H1 (cell line): Measurements from ENCODE around the gene CYB5B. TPM values are rescaled to one million over a fixed set of nuclear protein-coding genes. Genes with fewer than 3 reads are reported as not detected.

ENCODE experiments used
- CTCF ChIA-PET: fragments of 300-600 bp; sonication (Branson Sonifier 250); formaldehyde crosslinking; loops from one replicate; lab custom pipeline; 2021; ENCODE audit not compliant: partially characterized antibody; lab: Charles Lee
- POLR2A ChIA-PET: fragments of 300-600 bp; sonication (Branson Sonifier 250); formaldehyde crosslinking; loops from one replicate; lab custom pipeline; 2021; ENCODE audit warnings: inconsistent platforms; ENCODE audit not compliant: partially characterized antibody; lab: Charles Lee
- DNase-seq, 2 experiments: peaks; one replicate each; pipeline versions ENCODE4 v3.0.0 to v3.0.0-alpha.2; 2010 to 2022; ENCODE audit warnings: low spot score in 2 of 2, low read depth in 1 of 2, mixed read lengths in 1 of 2
- FAIRE-seq: peaks from 2 replicates; lab custom pipeline; 2011; peaks lifted over from hg19 to GRCh38; lab: Jason Lieb, UNC
- H2AFZ ChIP-seq: 2 replicates; pipeline ENCODE4 v1.8.1; 2012; ENCODE audit warnings: low read length, inconsistent platforms
- H2AK5ac ChIP-seq: 2 replicates; pipeline ENCODE4 v1.6.1; 2013; ENCODE audit warnings: low read depth, low read length
- H2BK120ac ChIP-seq: replicated peaks from 2 replicates; pipeline ENCODE3; 2013; ENCODE audit warnings: low read depth, low read length, inconsistent platforms
- H2BK12ac ChIP-seq: 2 replicates; pipeline ENCODE4 v1.6.1; 2013; ENCODE audit warnings: low read depth, low read length
- H2BK15ac ChIP-seq: 2 replicates; pipeline ENCODE4 v1.6.1; 2013; ENCODE audit warnings: low read length
- H2BK20ac ChIP-seq: 2 replicates; pipeline ENCODE4 v1.6.1; 2013; ENCODE audit warnings: low read length
- H2BK5ac ChIP-seq: 2 replicates; pipeline ENCODE4 v1.6.1; 2013; ENCODE audit warnings: low read depth, low read length
- H3K14ac ChIP-seq: 2 replicates; pipeline ENCODE4 v1.6.1; 2013; ENCODE audit warnings: inconsistent platforms; ENCODE audit not compliant: insufficient read length
- H3K18ac ChIP-seq: 2 replicates; pipeline ENCODE4 v1.6.1; 2013; ENCODE audit warnings: low read length; ENCODE audit errors: extremely low read depth
- H3K23ac ChIP-seq: 2 replicates; pipeline ENCODE4 v1.6.1; 2013; ENCODE audit warnings: inconsistent platforms; ENCODE audit not compliant: insufficient read length
- H3K23me2 ChIP-seq: 2 replicates; pipeline ENCODE4 v1.6.1; 2013; ENCODE audit warnings: low read depth, low read length
- H3K27ac ChIP-seq: 2 replicates; pipeline ENCODE4 v1.6.1; 2011; ENCODE audit warnings: low read depth, low read length, inconsistent platforms
- H3K27me3 ChIP-seq, 4 experiments: replicated peaks in 1 of 4; 1 replicate in 1 of 4; 2 replicates in 3 of 4; pipeline versions ENCODE4 v1.6.1 to v1.8.1; 2011 to 2013; ENCODE audit warnings: low read length in 3 of 4, mild to moderate bottlenecking in 3 of 4, inconsistent platforms in 2 of 4, mixed read lengths in 2 of 4, moderate library complexity in 1 of 4; ENCODE audit not compliant: control insufficient read depth in 3 of 4, insufficient read depth in 3 of 4; ENCODE audit errors: extremely low read depth in 1 of 4
- H3K36me3 ChIP-seq, 4 experiments: 2 replicates each; pipeline versions ENCODE4 v1.6.1 to v1.8.1; 2011 to 2013; ENCODE audit warnings: mild to moderate bottlenecking in 4 of 4, low read length in 3 of 4, moderate library complexity in 2 of 4, control low read depth in 1 of 4, inconsistent platforms in 1 of 4; ENCODE audit not compliant: insufficient read depth in 4 of 4, control insufficient read depth in 2 of 4
- H3K4ac ChIP-seq: replicated peaks from 2 replicates; pipeline ENCODE3; 2013; ENCODE audit warnings: low read length, low read depth, mixed read lengths, inconsistent platforms; ENCODE audit not compliant: insufficient read length
- H3K4me1 ChIP-seq, 4 experiments: replicated peaks in 1 of 4; 1 replicate in 1 of 4; 2 replicates in 3 of 4; pipeline versions ENCODE4 v1.6.1 to v1.8.1; 2011 to 2013; ENCODE audit warnings: low read length in 3 of 4, inconsistent platforms in 2 of 4, mixed read lengths in 1 of 4; ENCODE audit not compliant: insufficient read depth in 4 of 4, control insufficient read depth in 3 of 4
- H3K4me2 ChIP-seq, 2 experiments: 2 replicates each; pipeline versions ENCODE4 v1.6.1 to v1.8.1; 2011 to 2013; ENCODE audit warnings: low read depth in 2 of 2, low read length in 2 of 2, control low read depth in 1 of 2, inconsistent platforms in 1 of 2, mild to moderate bottlenecking in 1 of 2; ENCODE audit not compliant: insufficient read depth in 1 of 2
- H3K4me3 ChIP-seq, 4 experiments: fragments of 200-600, 300-600 bp in 1 of 4; sonication (generic), shearing (Covaris generic), sonication (Bioruptor Twin) in 1 of 4; 2 replicates each; pipeline versions ENCODE4 v1.5.1 to v1.8.1; 2011 to 2016; ENCODE audit warnings: low read length in 4 of 4, low read depth in 3 of 4, control low read depth in 2 of 4, inconsistent platforms in 2 of 4, mild to moderate bottlenecking in 2 of 4, mixed read lengths in 1 of 4, moderate library complexity in 1 of 4; ENCODE audit not compliant: insufficient read depth in 2 of 4; ENCODE audit errors: extremely low read depth in 1 of 4
- H3K56ac ChIP-seq: replicated peaks from 2 replicates; pipeline ENCODE3; 2013; ENCODE audit warnings: low read depth, mild to moderate bottlenecking, mixed read lengths, low read length, inconsistent platforms; ENCODE audit not compliant: insufficient read length
- H3K79me1 ChIP-seq: 2 replicates; pipeline ENCODE4 v1.6.1; 2013; ENCODE audit warnings: low read depth, low read length, control low read depth
- H3K79me2 ChIP-seq, 2 experiments: 2 replicates each; pipeline versions ENCODE4 v1.6.1 to v1.8.1; 2012 to 2013; ENCODE audit warnings: low read length in 2 of 2, mild to moderate bottlenecking in 2 of 2, inconsistent platforms in 1 of 2; ENCODE audit not compliant: insufficient read depth in 2 of 2, control insufficient read depth in 1 of 2
- H3K9ac ChIP-seq, 4 experiments: replicated peaks in 1 of 4; 1 replicate in 1 of 4; 2 replicates in 3 of 4; pipeline versions ENCODE4 v1.6.1 to v1.8.1; 2011 to 2013; ENCODE audit warnings: low read depth in 3 of 4, low read length in 3 of 4, control low read depth in 2 of 4, mild to moderate bottlenecking in 2 of 4, moderate library complexity in 2 of 4, inconsistent platforms in 1 of 4; ENCODE audit errors: extremely low read depth in 1 of 4
- H3K9me3 ChIP-seq, 2 experiments: 2 replicates each; pipeline versions ENCODE4 v1.6.1 to v1.8.1; 2012 to 2013; ENCODE audit warnings: mild to moderate bottlenecking in 2 of 2, moderate library complexity in 2 of 2, control low read depth in 1 of 2, inconsistent platforms in 1 of 2, low read depth in 1 of 2, low read length in 1 of 2, mixed read lengths in 1 of 2; ENCODE audit not compliant: insufficient read depth in 2 of 2
- H4K20me1 ChIP-seq, 2 experiments: replicated peaks in 1 of 2; 2 replicates each; pipeline versions ENCODE3 to v1.8.1; 2011 to 2013; ENCODE audit warnings: inconsistent platforms in 2 of 2, low read length in 2 of 2, mild to moderate bottlenecking in 1 of 2; ENCODE audit not compliant: insufficient read depth in 2 of 2, control insufficient read depth in 1 of 2
- H4K5ac ChIP-seq: 2 replicates; pipeline ENCODE4 v1.6.1; 2013; ENCODE audit warnings: low read length, low read depth, mixed read lengths, inconsistent platforms; ENCODE audit not compliant: insufficient read length
- H4K8ac ChIP-seq: 2 replicates; pipeline ENCODE4 v1.8.0; 2013; ENCODE audit warnings: mild to moderate bottlenecking, moderate library complexity, low read length, inconsistent platforms; ENCODE audit not compliant: insufficient read depth; ENCODE audit errors: extremely low read depth
- H4K91ac ChIP-seq: replicated peaks from 2 replicates; pipeline ENCODE3; 2013; ENCODE audit warnings: low read length, mixed read lengths, inconsistent platforms; ENCODE audit not compliant: insufficient read length
- SP2 ChIP-seq: IDR thresholded peaks from 2 replicates; pipeline ENCODE4 v1.6.1; 2012; ENCODE audit warnings: mild to moderate bottlenecking, low read length, inconsistent platforms
- SP4 ChIP-seq: IDR thresholded peaks from 2 replicates; pipeline ENCODE4 v1.6.1; 2012; ENCODE audit warnings: low read length, inconsistent platforms
- WGBS, 2 experiments: shearing (Covaris generic) in 1 of 2; methylation state at CpG; one replicate each; pipeline versions ENCODE4 v1.1.6 to v1.1.7; 2013 to 2015; ENCODE audit warnings: low lambda C conversion rate in 2 of 2, mixed read lengths in 2 of 2, inconsistent platforms in 1 of 2, low coverage in 1 of 2, missing lambda C conversion rate in 1 of 2; ENCODE audit not compliant: insufficient replicate concordance in 2 of 2, insufficient coverage in 1 of 2, insufficient read length in 1 of 2; ENCODE audit errors: extremely low coverage in 1 of 2, missing lambda C conversion rate in 1 of 2; 5-methylcytosine and 5-hydroxymethylcytosine counted together
- polyA plus RNA-seq, 7 experiments: library from polyadenylated mRNA; depleted of rRNA in 3 of 7; stranded (reverse) in 5 of 7; unstranded in 2 of 7; fragments of >200 nt in 5 of 7; fragments of 200-250 nt in 2 of 7; gene quantifications; 1 replicate in 5 of 7; 2 replicates in 1 of 7; 4 replicates in 1 of 7; pipeline versions ENCODE4 v1.2.1 to v1.2.3, GENCODE V29; 2011 to 2013; ENCODE audit warnings: missing spikeins in 2 of 7, mixed read lengths in 2 of 7
- total RNA-seq: library from RNA; stranded (reverse); fragmentation: NEBNext Ultra II Directional; extraction: Animal tissue kit (Norgen Biotek cat#: 25700); gene quantifications from 2 replicates; pipeline ENCODE4 v1.2.1, GENCODE V29; 2021

The CYB5B gene
- total and polyA plus RNA-seq, 2 of the 8 experiments (the other 6 are each of a cell fraction or from before 2014, with no cell fraction given) = 108 to 127 TPM

DNA sequence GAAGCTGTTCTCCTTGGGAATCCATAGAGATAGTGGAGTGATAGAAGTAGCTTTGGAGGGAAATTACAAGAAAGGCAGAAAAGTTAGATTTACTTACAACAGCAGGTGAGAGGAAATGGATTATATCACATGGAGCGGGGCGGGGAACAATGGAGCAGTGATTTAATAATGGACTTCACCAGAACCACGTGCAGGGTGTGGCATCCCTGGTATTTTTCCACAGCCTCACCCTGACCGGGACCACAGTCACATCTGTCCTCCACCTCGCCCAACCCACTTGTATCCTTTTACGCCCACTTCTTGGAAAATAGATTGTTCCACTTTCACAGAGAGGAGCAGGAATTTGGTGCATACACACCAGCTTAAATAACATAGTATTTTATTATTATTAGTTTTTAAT is 15.9 kb upstream of the CYB5B start:
- H4K91ac ChIP-seq = no peak overlapping the region
- H2BK5ac ChIP-seq = no peak overlapping the region
- no peaks in the 10 kb centered on the region for H3K9me3 ChIP-seq
- no peak overlapping the region for H3K9ac ChIP-seq
- H2AFZ ChIP-seq = no peak overlapping the region
- CTCF ChIA-PET = interaction anchor here (0.5 to 2.2 kb wide), 3 partner anchors 8 to 215 kb away, joined by 3 to 18 read pairs (median 6); no protein-coding TSS in a partner anchor
- TF ChIP-seq SP2 (no peak), SP4 (no peak)
- TF ChIP-seq, all 59 proteins: peak for 0
- no peaks in the 10 kb centered on the region for H3K79me2 ChIP-seq
- no peak overlapping the region for H3K18ac ChIP-seq
- H3K23me2 ChIP-seq = no peaks in the 10 kb centered on the region
- no peaks in the 10 kb centered on the region for H3K36me3 ChIP-seq
- WGBS, 2 experiments = 92% methylated on average over 6 of the region's 6 CpGs; no CpG with 5 or more reads in 1 of the 2 experiments
- no peak overlapping the region for H3K27ac ChIP-seq
- no peak overlapping the region for H4K5ac ChIP-seq
- no peak overlapping the region for H2BK15ac ChIP-seq
- no peak overlapping the region for H2BK12ac ChIP-seq
- no peak overlapping the region for H3K56ac ChIP-seq
- no peaks in the 10 kb centered on the region for H4K20me1 ChIP-seq
- no peak for DNase-seq
- no peaks in the 10 kb centered on the region for H3K79me1 ChIP-seq
- no peak overlapping the region for H3K4me3 ChIP-seq
- no peak overlapping the region for H3K4ac ChIP-seq
- no peak overlapping the region for H3K23ac ChIP-seq
- POLR2A ChIA-PET = no interaction called here
- FAIRE-seq = no peak
- H2BK20ac ChIP-seq = no peak overlapping the region
- H3K4me1 ChIP-seq = peaks cover 0 to 4% (median 1%) of the 10 kb centered on the region in 4 experiments; a peak in 2 of 7 replicates
- H3K27me3 ChIP-seq = no peaks in the 10 kb centered on the region
- H4K8ac ChIP-seq = no peak overlapping the region
- no peak overlapping the region for H3K4me2 ChIP-seq
- H3K14ac ChIP-seq = no peak overlapping the region
- H2AK5ac ChIP-seq = no peak overlapping the region
- no peak overlapping the region for H2BK120ac ChIP-seq
